CMK (cell line): Measurements from ENCODE around the gene GSDMA.

Experiments used
- DNase-seq: peaks from one replicate; pipeline ENCODE4 v3.0.0-alpha.2; 2010; ENCODE audit warnings: low read depth

Gene GSDMA

GRCh38 chr17:40022961-40023541 lies 60.2 kb downstream of the GSDMA start:
- no peak for DNase-seq

DNA sequence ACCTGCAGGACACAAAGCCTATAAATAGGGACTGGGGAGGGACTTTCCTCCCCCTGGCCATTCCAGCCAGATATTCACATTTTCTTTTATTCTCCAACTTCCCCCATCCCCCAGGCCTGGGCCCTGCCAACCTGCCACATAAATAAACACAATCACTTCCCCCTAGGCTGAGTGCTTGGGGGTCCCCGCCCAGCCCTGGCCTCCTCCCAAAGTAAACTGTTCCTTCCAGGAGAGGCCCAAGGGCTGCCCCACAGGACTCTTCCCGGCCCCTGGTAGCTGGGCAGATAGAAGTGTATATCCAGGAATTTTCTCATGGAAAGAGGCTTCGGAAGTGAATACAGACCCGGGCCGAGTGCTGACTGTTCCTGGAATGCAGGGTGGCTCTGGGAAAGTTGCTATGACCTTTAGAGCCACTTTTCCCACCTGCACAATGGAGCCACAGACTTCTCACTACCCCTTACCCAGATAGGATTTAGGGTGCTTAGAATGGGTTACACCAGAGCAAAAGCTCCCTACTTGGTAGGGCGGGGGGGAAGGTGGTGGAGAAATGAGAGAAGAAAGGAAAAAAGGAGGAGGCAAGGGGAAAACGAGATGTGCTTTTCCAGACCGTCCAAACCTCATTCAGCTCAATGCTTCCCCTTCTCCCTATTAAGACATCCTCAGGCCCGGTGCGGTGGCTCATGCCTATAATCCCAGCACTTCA lies 60.9 kb downstream of the GSDMA start:
- no peak for DNase-seq

- no peak for DNase-seq
These were observed 62.1 kb downstream of the GSDMA start for GRCh38 chr17:40024901-40025300.

GRCh38 chr17:40025559-40025958 lies 62.8 kb downstream of the GSDMA start:
- no peak for DNase-seq

DNA sequence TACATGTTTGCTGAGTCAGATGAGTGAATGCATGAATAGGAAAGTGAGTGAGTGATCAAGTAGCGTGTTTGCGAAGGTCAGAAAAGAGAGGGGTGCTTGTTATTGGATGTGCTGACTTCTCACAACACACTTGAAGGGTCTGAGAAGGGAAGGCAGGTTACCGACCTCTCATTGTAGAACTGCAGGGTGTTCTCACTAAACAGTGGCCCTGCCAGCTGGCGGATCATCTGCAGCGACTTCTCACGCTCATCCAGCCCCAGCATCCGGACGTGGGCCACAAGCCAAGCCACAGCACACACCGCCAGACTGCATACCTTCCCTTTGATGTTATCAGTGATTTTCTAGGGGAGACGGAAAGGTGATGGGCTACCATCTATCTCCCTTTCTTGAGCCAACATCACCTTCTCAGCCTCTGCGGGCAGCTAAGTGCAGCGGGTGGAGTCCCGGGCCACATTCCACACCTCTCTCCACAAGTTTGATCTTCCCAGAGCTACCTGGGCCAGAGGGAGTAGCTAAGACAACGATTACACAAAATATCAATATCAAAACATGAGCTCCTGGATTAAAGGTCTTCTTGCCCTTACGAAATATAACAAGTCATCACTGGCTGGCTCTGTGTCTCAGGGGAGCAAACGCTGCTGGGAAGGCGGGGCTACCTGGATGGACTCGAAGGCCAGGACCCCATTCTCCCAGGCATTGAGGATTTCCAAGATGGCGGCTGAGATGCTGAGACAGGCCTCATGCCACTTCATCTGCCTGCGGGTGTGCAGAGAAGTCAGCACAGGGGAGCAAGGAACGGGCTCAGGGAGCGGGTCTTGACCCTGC lies 63.4 kb downstream of the GSDMA start:
- no peak for DNase-seq

DNA sequence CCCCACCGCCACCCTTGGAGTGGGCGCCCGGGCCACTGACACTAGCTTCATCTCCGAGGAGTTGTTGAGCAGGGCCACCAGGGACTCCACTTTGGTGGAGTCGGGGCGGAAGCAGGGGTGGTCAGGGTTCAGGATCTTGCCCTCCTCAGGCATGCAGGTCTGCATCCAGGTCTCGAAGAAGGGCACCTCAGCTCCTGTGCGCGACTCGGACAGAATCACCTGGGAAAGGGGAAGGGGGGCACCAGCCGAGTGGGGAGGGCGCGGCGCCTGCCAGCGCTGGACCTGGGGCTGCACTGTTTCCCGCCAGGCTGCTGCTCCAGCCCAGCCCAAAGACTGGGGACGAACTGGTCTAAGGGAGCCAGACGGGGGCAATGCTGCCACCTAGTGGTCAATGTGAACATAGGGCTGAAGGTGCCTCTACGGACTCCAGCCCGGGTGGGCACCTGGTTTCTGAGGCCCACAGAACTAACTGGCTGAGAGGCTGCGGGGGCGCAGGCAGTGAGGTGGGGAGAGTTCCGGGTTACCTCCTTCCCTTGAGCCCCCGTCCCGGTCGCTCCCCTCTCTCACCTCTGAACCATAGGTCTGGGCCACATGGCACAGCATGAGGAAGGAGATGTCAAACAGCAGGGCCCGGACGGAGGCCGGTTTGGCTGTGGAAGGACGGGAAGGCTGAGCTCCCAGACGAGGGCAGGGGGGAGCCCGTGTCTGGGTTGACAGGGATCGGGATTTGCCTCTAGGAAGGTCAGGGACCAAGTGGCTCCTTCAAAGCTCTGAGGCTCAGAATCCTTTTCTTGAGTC lies 64.2 kb downstream of the GSDMA start:
- DNase-seq: peak; percentile 58
